NCI-H524 treated with DMSO at 0.1 percent for 48 hours (cell line): ENCODE results near the gene ULBP2.
A peak's percentile ranks its signal among the peaks of the same experiment; 100 is the strongest.
"Not testable (repeated sequence)": the region's sequence is repeated elsewhere in the genome, so short reads cannot be mapped to it uniquely, and the experiment has no call there.

ENCODE experiments used
- DNase-seq: peaks from one replicate; lab custom pipeline; 2025; lab: John Stamatoyannopoulos, UW

ULBP2 gene, protein sequence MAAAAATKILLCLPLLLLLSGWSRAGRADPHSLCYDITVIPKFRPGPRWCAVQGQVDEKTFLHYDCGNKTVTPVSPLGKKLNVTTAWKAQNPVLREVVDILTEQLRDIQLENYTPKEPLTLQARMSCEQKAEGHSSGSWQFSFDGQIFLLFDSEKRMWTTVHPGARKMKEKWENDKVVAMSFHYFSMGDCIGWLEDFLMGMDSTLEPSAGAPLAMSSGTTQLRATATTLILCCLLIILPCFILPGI

GRCh38 chr6:149941583-149942460 is at the start of gene ULBP2:
TSS of gene ULBP2 (plus strand) at chr6:149942014. CDS start at chr6:149942073, 59 bp downstream.
- DNase-seq = peak; percentile 67

GRCh38 chr6:149895048-149895590 is 46.7 kb upstream of the ULBP2 start:
- no peak for DNase-seq

DNA sequence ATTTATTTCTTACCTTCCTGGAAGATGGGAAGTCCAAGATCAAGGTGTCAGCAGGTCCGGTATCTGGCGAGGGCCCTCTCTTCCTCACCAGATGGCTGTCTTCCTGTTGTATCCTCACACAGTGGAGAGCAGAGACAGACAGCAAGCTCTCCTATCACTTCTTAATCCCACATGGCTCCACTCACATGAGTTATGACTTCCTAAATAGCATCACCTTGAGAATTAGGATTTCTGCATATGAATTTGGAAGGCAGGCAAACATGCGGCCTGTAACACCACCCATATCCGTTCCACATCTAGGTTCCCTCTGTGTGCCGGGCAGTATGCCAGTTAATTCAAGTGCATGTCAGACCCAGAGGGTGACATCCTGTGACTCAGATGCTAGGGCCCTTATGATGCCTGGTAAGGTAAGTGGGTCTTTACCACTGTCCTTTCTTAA is 46.0 kb upstream of the ULBP2 start:
- no peak for DNase-seq

- no peak for DNase-seq
Measured at GRCh38 chr6:149896491-149896890, 45.3 kb upstream of the ULBP2 start.

DNA sequence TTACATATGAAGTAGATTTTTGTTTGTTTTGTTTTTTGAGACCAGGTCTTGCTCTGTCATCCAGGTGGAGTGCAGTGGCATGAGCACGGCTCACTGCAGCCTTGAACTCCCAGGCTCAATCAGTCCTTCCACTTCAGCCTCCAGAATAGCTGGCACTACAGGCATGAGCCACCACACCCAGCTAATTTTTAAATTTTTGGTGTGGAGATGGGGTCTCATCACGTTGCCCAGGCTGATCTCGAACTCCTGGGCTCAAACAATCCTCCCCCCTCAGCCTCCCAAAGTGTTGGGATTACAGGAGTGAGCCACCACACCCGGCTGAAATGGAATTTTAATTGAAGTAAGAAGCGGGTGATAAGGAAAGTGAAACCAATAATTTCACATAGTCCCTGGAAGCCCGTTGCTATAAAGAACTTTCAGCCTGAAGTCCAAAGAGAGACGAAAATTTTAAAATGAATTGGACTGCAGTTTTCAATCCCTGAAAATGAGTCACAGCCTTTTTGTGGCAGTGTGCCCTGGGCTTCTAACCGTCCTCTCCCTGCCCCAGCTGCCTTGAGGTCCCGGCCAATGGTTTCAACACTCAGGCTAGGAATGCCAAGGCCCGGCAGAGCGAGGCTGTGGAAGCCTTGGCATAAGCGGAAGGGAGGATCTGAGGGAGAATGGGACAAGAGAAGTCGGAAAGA is 44.7 kb upstream of the ULBP2 start:
- no peak for DNase-seq

GRCh38 chr6:149897855-149898744 is 43.7 kb upstream of the ULBP2 start, which contains the start of gene RAET1E:
TSS of gene RAET1E (minus strand) at chr6:149898113. CDS start at chr6:149890901, 7,212 bp downstream.
- no peak for DNase-seq

DNA sequence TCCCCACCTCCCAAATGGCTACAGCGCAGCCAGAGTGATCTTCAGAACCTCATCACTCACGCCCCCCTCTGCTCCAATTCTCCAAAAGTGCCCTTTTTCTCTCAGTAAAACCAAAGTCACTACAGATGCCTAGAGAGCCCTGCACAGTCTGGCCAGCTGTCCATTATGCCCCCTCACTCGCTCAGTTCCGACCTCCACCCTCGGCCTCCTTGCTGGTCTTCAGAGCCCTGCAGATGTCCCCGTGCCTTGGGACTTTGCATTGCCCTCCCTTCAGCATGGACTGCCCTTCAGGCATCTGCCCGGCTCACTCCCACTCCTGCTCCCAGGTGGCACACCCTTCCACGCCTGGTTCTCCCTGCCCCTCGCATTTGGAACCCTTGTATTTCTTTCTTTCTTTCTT is 42.8 kb upstream of the ULBP2 start:
- DNase-seq = no peak

DNA sequence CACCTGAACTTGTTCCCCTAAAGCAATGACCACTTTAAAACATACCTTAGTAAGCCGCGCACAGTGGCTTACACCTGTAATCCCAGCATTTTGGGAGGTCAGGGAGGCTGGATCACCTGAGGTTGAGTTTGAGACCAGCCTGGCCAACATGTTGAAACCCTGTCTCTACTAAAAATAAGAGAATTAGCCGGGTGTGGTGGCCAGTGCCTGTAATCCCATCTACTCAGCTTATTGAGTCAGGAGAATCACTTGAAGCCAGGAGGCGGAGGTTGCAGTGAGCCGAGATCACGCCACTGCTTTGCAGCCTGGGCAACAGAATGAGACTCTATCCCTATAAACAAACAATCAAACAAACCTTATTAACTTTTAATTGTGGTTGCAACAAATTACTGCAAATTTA is 42.3 kb upstream of the ULBP2 start:
- DNase-seq = no peak

GRCh38 chr6:149899926-149900619 is 41.7 kb upstream of the ULBP2 start:
- no peak for DNase-seq

DNA sequence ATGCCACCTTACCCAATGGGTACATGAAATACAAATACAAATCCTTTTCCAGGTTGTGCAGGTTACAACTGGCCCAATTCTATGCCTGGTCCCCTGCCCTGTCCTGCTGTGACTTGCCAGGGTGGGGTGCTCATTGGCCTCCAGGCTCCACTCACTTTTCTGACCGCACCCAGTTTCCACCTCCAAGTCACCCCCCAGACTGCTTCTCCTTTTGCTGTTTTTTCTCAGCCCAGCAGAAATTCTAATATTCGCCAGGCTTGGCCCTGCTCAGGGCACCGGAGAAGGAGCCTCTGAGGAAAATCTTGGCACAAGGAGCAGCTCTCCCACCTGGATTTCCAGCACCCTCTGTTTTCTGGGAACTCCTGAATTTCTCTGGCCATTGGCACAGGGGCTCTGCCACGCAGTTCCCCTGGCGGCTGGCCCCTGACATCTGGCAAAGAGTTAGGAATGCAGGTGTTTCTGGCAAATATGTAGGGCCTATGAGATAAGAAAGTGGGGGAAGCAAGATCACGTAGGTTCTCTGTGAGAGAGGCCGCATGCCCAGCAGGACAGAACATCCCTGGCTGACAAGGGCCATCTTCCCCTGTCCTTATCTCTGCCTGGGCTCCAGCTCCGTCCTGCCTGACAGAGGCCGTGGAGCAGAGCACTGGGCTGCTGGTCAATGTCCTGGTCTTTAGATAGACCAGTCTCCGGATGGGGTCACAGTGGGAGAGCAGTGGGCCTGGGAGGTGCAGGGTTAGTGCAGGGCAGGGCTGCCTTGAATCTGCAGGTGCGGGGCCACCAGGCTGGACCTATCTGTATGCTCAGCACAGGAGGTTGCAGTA is 41.0 kb upstream of the ULBP2 start:
- DNase-seq = no peak

- DNase-seq = no peak
Measured at GRCh38 chr6:149901444-149902140, 40.2 kb upstream of the ULBP2 start.

GRCh38 chr6:149903938-149904611 is 37.7 kb upstream of the ULBP2 start:
- DNase-seq = no peak

DNA sequence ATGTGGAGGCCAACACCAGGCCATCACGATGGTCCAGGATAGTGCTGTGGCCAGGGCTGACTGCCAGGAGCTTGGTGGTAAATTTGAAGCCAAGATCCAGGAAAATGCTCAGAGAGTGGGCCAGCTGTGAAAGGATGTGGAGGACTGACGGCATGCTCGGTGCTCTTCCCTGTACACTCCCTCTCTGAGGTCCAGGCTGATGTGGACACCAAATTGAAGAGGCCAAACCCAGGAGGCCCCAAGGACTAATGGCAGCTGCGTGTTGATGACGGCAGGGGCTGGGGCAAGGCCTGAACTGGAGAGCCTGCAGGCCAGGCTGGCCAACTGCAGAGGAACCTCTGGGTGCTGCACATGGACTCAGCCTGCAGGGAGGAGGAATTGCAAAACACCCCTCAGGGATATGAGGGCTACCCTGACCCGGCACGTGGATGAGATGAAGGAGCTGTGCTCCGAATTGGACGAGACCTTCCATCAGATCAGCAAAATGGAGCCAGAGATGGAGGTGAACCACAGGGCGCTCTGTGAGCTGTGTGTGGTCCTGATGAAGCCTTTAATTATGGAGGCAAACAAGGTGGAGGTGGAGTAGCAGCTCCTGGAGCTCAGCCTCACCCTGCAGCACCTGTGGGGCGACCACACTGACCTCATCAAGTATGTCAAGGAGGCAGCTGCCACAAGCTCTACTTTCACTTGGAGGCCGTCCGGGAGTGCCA is 37.0 kb upstream of the ULBP2 start:
- DNase-seq = no peak

DNA sequence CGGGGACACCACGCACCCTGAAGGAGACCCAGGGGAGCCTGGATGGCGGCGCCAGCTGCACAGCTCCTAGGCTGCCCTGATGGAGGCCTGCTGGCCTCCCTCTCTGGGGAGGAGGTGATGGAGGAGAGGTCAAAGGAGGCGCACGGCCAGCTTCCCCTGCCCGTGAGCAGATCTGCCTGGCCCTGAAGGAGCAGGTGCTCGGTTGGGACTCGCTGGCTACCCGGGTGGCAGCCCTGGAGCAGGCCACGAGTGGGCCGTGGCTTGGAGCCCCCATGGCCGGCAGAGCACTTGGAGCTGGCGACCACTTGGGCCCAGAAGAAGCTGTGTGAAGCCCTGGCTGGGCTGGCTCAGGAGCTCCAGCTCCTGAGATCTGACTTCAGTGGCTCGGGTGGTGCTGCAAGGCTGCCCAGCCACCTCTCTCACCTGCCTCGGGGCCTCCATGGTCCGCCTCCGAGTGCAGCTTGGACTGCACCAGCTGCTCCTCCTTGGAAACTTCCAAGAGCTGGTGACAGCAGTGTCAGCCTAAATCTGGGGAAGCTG is 36.4 kb upstream of the ULBP2 start:
- DNase-seq = no peak

DNA sequence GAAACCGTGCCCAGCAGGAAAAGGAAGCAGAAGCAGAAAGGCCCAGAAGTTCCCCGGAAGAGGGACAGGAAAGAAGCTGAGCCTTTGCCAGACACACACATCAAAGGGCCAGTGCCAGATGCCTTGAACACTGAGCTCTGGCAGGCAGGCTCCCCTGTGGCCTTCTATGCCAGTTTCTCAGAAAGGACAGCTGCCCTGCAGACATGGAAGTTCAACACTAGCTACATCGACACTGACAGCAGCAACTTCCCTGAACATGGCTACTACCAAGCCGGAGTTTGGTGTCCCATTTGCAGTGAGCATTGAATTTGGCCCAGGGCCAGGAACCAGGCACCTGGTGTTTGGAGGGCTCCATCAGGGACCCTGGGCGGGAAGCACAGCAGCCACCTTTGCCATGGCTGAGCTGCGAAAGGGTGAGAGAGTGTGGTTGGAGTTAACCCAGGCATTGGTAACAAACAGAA is 35.9 kb upstream of the ULBP2 start:
- DNase-seq = no peak

GRCh38 chr6:149906405-149906804 is 35.4 kb upstream of the ULBP2 start:
- DNase-seq = no peak

- no peak for DNase-seq
Measured at GRCh38 chr6:149907317-149907716, 34.5 kb upstream of the ULBP2 start.

DNA sequence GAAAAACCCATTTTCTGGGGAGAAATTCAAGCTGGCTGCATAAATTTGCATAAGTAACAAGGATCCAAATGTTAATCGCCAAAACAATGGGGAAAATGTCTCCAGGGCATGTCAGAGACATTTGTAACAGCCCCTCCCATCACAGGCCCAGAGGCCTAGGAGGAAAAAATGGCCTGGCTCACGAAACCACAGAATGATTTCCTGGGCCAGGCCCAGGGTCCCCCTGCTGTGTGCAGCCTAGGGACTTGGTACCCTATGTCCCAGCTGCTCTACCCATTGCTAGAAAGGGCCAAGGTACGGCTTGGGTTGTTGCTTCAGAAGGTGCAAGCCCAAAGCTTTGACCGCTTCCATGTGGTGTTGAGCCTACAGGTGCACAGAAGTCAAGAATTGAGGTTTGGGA is 33.3 kb upstream of the ULBP2 start:
- DNase-seq = not testable (repeated sequence)
